ENCODE data around the gene UBQLN4.

The UBQLN4 gene

GRCh38 chr1:156004843-156005584, 48.6 kb downstream of the UBQLN4 start:
- Histone ChIP-seq H4K20me1 (ENCODE audit: insufficient read depth, low read length, poor library complexity, severe bottlenecking) (no peaks in the 10 kb centered on the region), H3F3A (ENCODE audit: low read depth) (no peaks in the 10 kb centered on the region; the same call in 1 of the 2 replicates), H3K9ac (ENCODE audit: low read depth, low read length, poor library complexity, severe bottlenecking) (peak overlapping the region; percentile 66), H3K36me3 (ENCODE audit: insufficient read depth, low read length) (peaks cover 17% of the 10 kb centered on the region), H3K9me3 (ENCODE audit: insufficient read depth, low read depth, low read length) (no peaks in the 10 kb centered on the region), H3K4me1 (ENCODE audit: insufficient read depth, low read length, poor library complexity, severe bottlenecking) (peaks cover 23% of the 10 kb centered on the region), H3K4me3 (ENCODE audit: low read length, poor library complexity, severe bottlenecking) (peak overlapping the region; percentile 38), H2AFZ (ENCODE audit: low read length) (0 out of 2 replicates have a peak overlapping the region, but pooled peaks have one; percentile 24), H3K4me2 (ENCODE audit: low read depth, low read length, poor library complexity, severe bottlenecking) (peak overlapping the region; percentile 75), H3K27me3 (ENCODE audit: insufficient read depth, low read length, poor library complexity, severe bottlenecking) (no peaks in the 10 kb centered on the region), H3K79me2 (ENCODE audit: insufficient read depth, low read length) (no peaks in the 10 kb centered on the region), H3K9me2 (replicated peaks; ENCODE audit: low read depth, low read length) (no peaks in the 10 kb centered on the region)
- TF ChIP-seq EZH2phosphoT487 (IDR thresholded peaks at IDR 0.05; ENCODE audit: borderline replicate concordance), result no peak
- TF ChIP-seq CTCF (conservative IDR thresholded peaks at IDR 0.05; ENCODE audit: low read length), result no peak

DNA sequence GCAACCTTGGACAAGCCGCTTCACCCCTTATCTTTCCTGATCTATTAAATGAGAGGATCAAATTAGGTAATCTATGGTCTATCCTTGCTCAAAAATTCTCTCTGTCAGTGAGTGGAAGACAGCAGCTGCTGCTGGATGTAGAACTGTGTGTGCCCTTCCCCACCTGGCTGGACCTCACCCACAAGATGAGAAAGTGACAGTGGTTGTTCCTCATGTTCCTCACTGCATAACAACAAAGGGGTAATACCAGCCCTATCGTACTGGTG, 49.7 kb downstream of the UBQLN4 start:
- no peaks in the 10 kb centered on the region for H4K20me1 ChIP-seq (ENCODE audit: insufficient read depth, low read length, poor library complexity, severe bottlenecking)
- H3K27me3 ChIP-seq (ENCODE audit: insufficient read depth, low read length, poor library complexity, severe bottlenecking), result no peaks in the 10 kb centered on the region
- H3K79me2 ChIP-seq (ENCODE audit: insufficient read depth, low read length), result no peaks in the 10 kb centered on the region
- H3K36me3 ChIP-seq (ENCODE audit: insufficient read depth, low read length), result peaks cover 9% of the 10 kb centered on the region; the same call in 1 of the 2 replicates
- H3K9me2 ChIP-seq (replicated peaks; ENCODE audit: low read depth, low read length), result no peaks in the 10 kb centered on the region
- H2AFZ ChIP-seq (ENCODE audit: low read length), result no peak overlapping the region
- no peak overlapping the region for H3K4me2 ChIP-seq (ENCODE audit: low read depth, low read length, poor library complexity, severe bottlenecking)
- H3K9ac ChIP-seq (ENCODE audit: low read depth, low read length, poor library complexity, severe bottlenecking), result no peak overlapping the region
- peaks cover 23% of the 10 kb centered on the region for H3K4me1 ChIP-seq (ENCODE audit: insufficient read depth, low read length, poor library complexity, severe bottlenecking)
- H3K4me3 ChIP-seq (ENCODE audit: low read length, poor library complexity, severe bottlenecking), result no peak overlapping the region
- TF ChIP-seq EZH2phosphoT487 (IDR thresholded peaks at IDR 0.05; ENCODE audit: borderline replicate concordance) (no peak), CTCF (conservative IDR thresholded peaks at IDR 0.05; ENCODE audit: low read length) (no peak)
- H3K9me3 ChIP-seq (ENCODE audit: insufficient read depth, low read depth, low read length), result no peaks in the 10 kb centered on the region
- H3F3A ChIP-seq (ENCODE audit: low read depth), result no peaks in the 10 kb centered on the region

- H3K9me2 ChIP-seq (replicated peaks; ENCODE audit: low read depth, low read length), result no peaks in the 10 kb centered on the region
- no peak overlapping the region for H3K9ac ChIP-seq (ENCODE audit: low read depth, low read length, poor library complexity, severe bottlenecking)
- H4K20me1 ChIP-seq (ENCODE audit: insufficient read depth, low read length, poor library complexity, severe bottlenecking), result no peaks in the 10 kb centered on the region
- no peaks in the 10 kb centered on the region for H3F3A ChIP-seq (ENCODE audit: low read depth)
- H3K9me3 ChIP-seq (ENCODE audit: insufficient read depth, low read depth, low read length), result no peaks in the 10 kb centered on the region
- peaks cover 23% of the 10 kb centered on the region for H3K4me1 ChIP-seq (ENCODE audit: insufficient read depth, low read length, poor library complexity, severe bottlenecking)
- no peaks in the 10 kb centered on the region for H3K79me2 ChIP-seq (ENCODE audit: insufficient read depth, low read length)
- no peak overlapping the region for H3K4me2 ChIP-seq (ENCODE audit: low read depth, low read length, poor library complexity, severe bottlenecking)
- TF ChIP-seq EZH2phosphoT487 (IDR thresholded peaks at IDR 0.05; ENCODE audit: borderline replicate concordance), result no peak
- no peak for TF ChIP-seq CTCF (conservative IDR thresholded peaks at IDR 0.05; ENCODE audit: low read length)
- H3K4me3 ChIP-seq (ENCODE audit: low read length, poor library complexity, severe bottlenecking), result no peak overlapping the region
- peaks cover 5% of the 10 kb centered on the region; the same call in 1 of the 2 replicates for H3K36me3 ChIP-seq (ENCODE audit: insufficient read depth, low read length)
- no peaks in the 10 kb centered on the region for H3K27me3 ChIP-seq (ENCODE audit: insufficient read depth, low read length, poor library complexity, severe bottlenecking)
- H2AFZ ChIP-seq (ENCODE audit: low read length), result no peak overlapping the region
Measured at GRCh38 chr1:156002188-156002911, 51.2 kb downstream of the UBQLN4 start.
